Measurements from ENCODE around the gene WDR91. TPM values are rescaled to one million over a fixed set of nuclear protein-coding genes. Genes with fewer than 3 reads are reported as not detected.

The WDR91 gene
- total RNA-seq, 1 experiment from 2014 or later, result 8.8 TPM

- POLR2A ChIA-PET, result no interaction called here
- CTCF ChIA-PET, result no interaction called here
- no TSS peak for BruUV-seq (replicated peaks)
- in situ Hi-C loops (cut with HindIII; ENCODE audit: low pct_unique_long_range_greater_than_20kb, low sequenced_read_pairs) (no loop called here), intact Hi-C loops (cut with micrococcal nuclease; ENCODE audit: unreplicated experiment) (no loop called here)
- H3K9me3 ChIP-seq (ENCODE audit: control insufficient read depth, insufficient read depth, low read depth, low read length), result no peaks in the 10 kb centered on the region
- no peak for ATAC-seq
- no peaks in the 10 kb centered on the region for H3K4me1 ChIP-seq (ENCODE audit: control insufficient read depth, insufficient read depth, low read length)
- H3K36me3 ChIP-seq (ENCODE audit: control insufficient read depth, insufficient read depth, low read length), result no peaks in the 10 kb centered on the region
- no peak overlapping the region for H3K4me3 ChIP-seq (ENCODE audit: low read depth in 2 of 2, low read length in 2 of 2)
- H3K27me3 ChIP-seq (ENCODE audit: control insufficient read depth, insufficient read depth, low read length), result no peaks in the 10 kb centered on the region
- no peak for DNase-seq (ENCODE audit: low read depth, low spot score)
- no peak for TF ChIP-seq CTCF (IDR thresholded peaks at IDR 0.05)
- no peak for TF ChIP-seq REST (IDR thresholded peaks at IDR 0.05; ENCODE audit: insufficient read depth in 1 of 2, low read depth in 2 of 2, low read length in 1 of 2)
- no peak for TF ChIP-seq TCF7L2 (IDR thresholded peaks at IDR 0.05; ENCODE audit: low read depth, low read length)
- H3K27ac ChIP-seq (ENCODE audit: low read length), result no peak overlapping the region
These were observed 16.2 kb downstream of the WDR91 start for GRCh38 chr7:135195156-135195555.

GRCh38 chr7:135194494-135195095 lies 16.7 kb downstream of the WDR91 start:
- H3K27me3 ChIP-seq (ENCODE audit: control insufficient read depth, insufficient read depth, low read length), result no peaks in the 10 kb centered on the region
- in situ Hi-C loops (cut with HindIII; ENCODE audit: low pct_unique_long_range_greater_than_20kb, low sequenced_read_pairs) (no loop called here), intact Hi-C loops (cut with micrococcal nuclease; ENCODE audit: unreplicated experiment) (no loop called here)
- H3K4me1 ChIP-seq (ENCODE audit: control insufficient read depth, insufficient read depth, low read length), result no peaks in the 10 kb centered on the region
- H3K4me3 ChIP-seq (ENCODE audit: low read depth in 2 of 2, low read length in 2 of 2), result no peak overlapping the region
- ATAC-seq (no peak), DNase-seq (ENCODE audit: low read depth, low spot score) (no peak)
- no peaks in the 10 kb centered on the region for H3K36me3 ChIP-seq (ENCODE audit: control insufficient read depth, insufficient read depth, low read length)
- H3K9me3 ChIP-seq (ENCODE audit: control insufficient read depth, insufficient read depth, low read depth, low read length), result no peaks in the 10 kb centered on the region
- CTCF ChIA-PET, result no interaction called here
- TF ChIP-seq SIN3A (IDR thresholded peaks at IDR 0.05; ENCODE audit: borderline replicate concordance, insufficient read depth, low read depth, low read length) (no peak), TCF7L2 (IDR thresholded peaks at IDR 0.05; ENCODE audit: low read depth, low read length) (no peak), REST (IDR thresholded peaks at IDR 0.05; ENCODE audit: insufficient read depth in 1 of 2, low read depth in 2 of 2, low read length in 1 of 2) (no peak), POLR2AphosphoS5 (IDR thresholded peaks at IDR 0.05; ENCODE audit: low read depth, low read length) (no peak), CTCF (IDR thresholded peaks at IDR 0.05) (no peak)
- BruUV-seq (replicated peaks), result no TSS peak
- POLR2A ChIA-PET, result no interaction called here
- H3K27ac ChIP-seq (ENCODE audit: low read length), result no peak overlapping the region
